DND-41 (cell line): ENCODE data around the gene TGFB3.

Experiments used
- ATAC-seq: fragments of 200-7000 bp; cut with Tn5 transposase; 3 replicates; pipeline ENCODE4 v1.9.1; 2021; ENCODE audit warnings: low read depth; ENCODE audit not compliant: insufficient read depth
- DNase-seq: peaks from one replicate; pipeline ENCODE4 v3.0.0-alpha.2; 2020
- H2AFZ ChIP-seq: 2 replicates; pipeline ENCODE4 v1.6.0; 2012; ENCODE audit warnings: low read depth, low read length
- H3K27ac ChIP-seq: 2 replicates; pipeline ENCODE4 v1.5.1; 2012; ENCODE audit warnings: low read length, inconsistent platforms
- H3K27me3 ChIP-seq: fragments of 200-600 bp; sonication (generic); 2 replicates; pipeline ENCODE4 v1.6.0; 2012; ENCODE audit warnings: low read length, mild to moderate bottlenecking, inconsistent platforms; ENCODE audit not compliant: insufficient read depth, poor library complexity
- H3K36me3 ChIP-seq: 2 replicates; pipeline ENCODE4 v1.5.1; 2012; ENCODE audit warnings: low read length, inconsistent platforms; ENCODE audit not compliant: insufficient read depth
- H3K4me1 ChIP-seq: 2 replicates; pipeline ENCODE4 v1.5.1; 2012; ENCODE audit warnings: mild to moderate bottlenecking, low read length; ENCODE audit not compliant: insufficient read depth
- H3K4me2 ChIP-seq: 2 replicates; pipeline ENCODE4 v1.6.0; 2012; ENCODE audit warnings: mild to moderate bottlenecking, moderate library complexity, low read length, inconsistent platforms; ENCODE audit not compliant: insufficient read depth
- H3K4me3 ChIP-seq, 2 experiments: fragments of 200-600 bp in 1 of 2; shearing (Covaris generic) in 1 of 2; 2 replicates each; pipeline ENCODE4 v1.5.1; 2012 to 2016; ENCODE audit warnings: inconsistent platforms in 2 of 2, low read length in 2 of 2, mild to moderate bottlenecking in 2 of 2, low read depth in 1 of 2, moderate library complexity in 1 of 2
- H3K79me2 ChIP-seq: 2 replicates; pipeline ENCODE4 v1.6.0; 2012; ENCODE audit warnings: low read length, inconsistent platforms; ENCODE audit not compliant: insufficient read depth
- H3K9ac ChIP-seq: 2 replicates; pipeline ENCODE4 v1.6.0; 2012; ENCODE audit warnings: low read depth, mild to moderate bottlenecking, inconsistent platforms, low read length, moderate library complexity
- H3K9me3 ChIP-seq: 2 replicates; pipeline ENCODE4 v1.5.1; 2012; ENCODE audit warnings: low read length, moderate library complexity, mild to moderate bottlenecking, inconsistent platforms; ENCODE audit not compliant: insufficient read depth, severe bottlenecking
- H4K20me1 ChIP-seq: 2 replicates; pipeline ENCODE4 v1.6.0; 2012; ENCODE audit warnings: low read length; ENCODE audit not compliant: insufficient read depth
- CTCF ChIP-seq: IDR thresholded peaks from 2 replicates; pipeline ENCODE4 v1.5.1; 2012; ENCODE audit warnings: borderline replicate concordance, low read length, moderate library complexity, mild to moderate bottlenecking; ENCODE audit not compliant: poor library complexity, severe bottlenecking; ENCODE audit errors: extremely low read depth
- EZH2 ChIP-seq: IDR thresholded peaks from 3 replicates; pipeline ENCODE4 v1.6.1; 2012; ENCODE audit warnings: borderline replicate concordance, low read depth, mild to moderate bottlenecking, moderate library complexity, low read length, inconsistent platforms; ENCODE audit not compliant: severe bottlenecking

The TGFB3 gene

GRCh38 chr14:75980856-75981255, 939 bp downstream of the TGFB3 start:
- Histone ChIP-seq H3K27ac (no peak overlapping the region), H3K36me3 (no peaks in the 10 kb centered on the region), H4K20me1 (0 out of 2 replicates have a peak, but pooled peaks cover 3% of the 10 kb centered on the region), H3K9ac (peak overlapping the region; percentile 67; the same call in 1 of the 2 replicates), H3K79me2 (no peaks in the 10 kb centered on the region), H3K27me3 (peaks cover 4% of the 10 kb centered on the region), H2AFZ (no peak overlapping the region), H3K4me2 (peak overlapping the region; percentile 68), H3K9me3 (no peaks in the 10 kb centered on the region), H3K4me1 (peaks cover 35% of the 10 kb centered on the region), H3K4me3 (no peak overlapping the region)
- TF ChIP-seq EZH2 (no peak), CTCF (no peak)
- ATAC-seq (no peak), DNase-seq (no peak)

- peak overlapping the region; percentile 16; the same call in 1 of the 2 replicates for H3K9ac ChIP-seq
- 0 out of 2 replicates have a peak, but pooled peaks cover 3% of the 10 kb centered on the region for H4K20me1 ChIP-seq
- no peak overlapping the region for H2AFZ ChIP-seq
- DNase-seq (no peak), ATAC-seq (no peak)
- H3K4me2 ChIP-seq, result peak overlapping the region; percentile 68; the same call in 1 of the 2 replicates
- peaks cover 4% of the 10 kb centered on the region for H3K27me3 ChIP-seq
- peaks cover 30% of the 10 kb centered on the region for H3K4me1 ChIP-seq
- no peak overlapping the region for H3K27ac ChIP-seq
- no peaks in the 10 kb centered on the region for H3K36me3 ChIP-seq
- no peaks in the 10 kb centered on the region for H3K79me2 ChIP-seq
- no peak overlapping the region for H3K4me3 ChIP-seq
- no peak for TF ChIP-seq EZH2
- H3K9me3 ChIP-seq, result no peaks in the 10 kb centered on the region
Measured at GRCh38 chr14:75979648-75980565, 1.9 kb downstream of the TGFB3 start.

GRCh38 chr14:75979071-75979571, 2.7 kb downstream of the TGFB3 start:
- no peak for ATAC-seq
- no peak overlapping the region for H3K4me2 ChIP-seq
- H4K20me1 ChIP-seq, result 0 out of 2 replicates have a peak, but pooled peaks cover 3% of the 10 kb centered on the region
- H3K9me3 ChIP-seq, result no peaks in the 10 kb centered on the region
- H2AFZ ChIP-seq, result no peak overlapping the region
- H3K27ac ChIP-seq, result no peak overlapping the region
- no peaks in the 10 kb centered on the region for H3K79me2 ChIP-seq
- H3K4me1 ChIP-seq, result peaks cover 30% of the 10 kb centered on the region
- H3K27me3 ChIP-seq, result peaks cover 4% of the 10 kb centered on the region
- no peak overlapping the region for H3K9ac ChIP-seq
- H3K36me3 ChIP-seq, result no peaks in the 10 kb centered on the region
- H3K4me3 ChIP-seq, result no peak overlapping the region
- peak; percentile 68 for TF ChIP-seq CTCF
- no peak for TF ChIP-seq EZH2
- DNase-seq, result peak; percentile 32

- no peak for DNase-seq
- ATAC-seq, result no peak
- H4K20me1 ChIP-seq, result 0 out of 2 replicates have a peak, but pooled peaks cover 3% of the 10 kb centered on the region
- peaks cover 30% of the 10 kb centered on the region for H3K4me1 ChIP-seq
- H3K36me3 ChIP-seq, result no peaks in the 10 kb centered on the region
- no peak overlapping the region for H3K4me3 ChIP-seq
- H3K79me2 ChIP-seq, result no peaks in the 10 kb centered on the region
- no peaks in the 10 kb centered on the region for H3K9me3 ChIP-seq
- H3K27ac ChIP-seq, result no peak overlapping the region
- no peak overlapping the region for H3K4me2 ChIP-seq
- TF ChIP-seq EZH2, result no peak
- TF ChIP-seq CTCF, result no peak
- H2AFZ ChIP-seq, result no peak overlapping the region
- H3K9ac ChIP-seq, result no peak overlapping the region
- H3K27me3 ChIP-seq, result peaks cover 4% of the 10 kb centered on the region
Measured at GRCh38 chr14:75978249-75978731, 3.5 kb downstream of the TGFB3 start.
